Fibroblast of lung (primary cell): ENCODE measurements around the gene AADACL3. TPM values are rescaled to one million over a fixed set of nuclear protein-coding genes. Genes with fewer than 3 reads are reported as not detected.

Experiments
- DNase-seq, 2 donors: peaks; one replicate each; pipeline versions ENCODE4 v3.0.0 to v3.0.0-alpha.2; 2010; ENCODE audit warnings: low read depth in 2 of 2
- H2AFZ ChIP-seq: 2 replicates; pipeline ENCODE4 v1.5.1; 2012; ENCODE audit warnings: low read length, control low read depth, inconsistent platforms
- H3K27ac ChIP-seq: 2 replicates; pipeline ENCODE4 v1.5.1; 2011; ENCODE audit warnings: low read length, control low read depth; ENCODE audit not compliant: insufficient read depth
- H3K27me3 ChIP-seq: 2 replicates; pipeline ENCODE4 v1.5.1; 2011; ENCODE audit warnings: mild to moderate bottlenecking, low read length; ENCODE audit not compliant: control insufficient read depth, insufficient read depth
- H3K36me3 ChIP-seq: 2 replicates; pipeline ENCODE4 v1.5.1; 2011; ENCODE audit warnings: low read length; ENCODE audit not compliant: control insufficient read depth, insufficient read depth
- H3K4me1 ChIP-seq: 2 replicates; pipeline ENCODE4 v1.5.1; 2011; ENCODE audit warnings: low read length; ENCODE audit not compliant: control insufficient read depth, insufficient read depth; ENCODE audit errors: extremely low read depth
- H3K4me2 ChIP-seq: 2 replicates; pipeline ENCODE4 v1.5.1; 2011; ENCODE audit warnings: low read length, control low read depth; ENCODE audit not compliant: insufficient read depth; ENCODE audit errors: extremely low read depth
- H3K4me3 ChIP-seq, 4 experiments: fragments of 200-600 bp in 1 of 4; sonication (generic) in 1 of 4; replicated peaks in 1 of 4; 2 replicates each; pipeline ENCODE4 v1.5.1; 2011 to 2016; ENCODE audit warnings: low read length in 4 of 4, low read depth in 3 of 4, mild to moderate bottlenecking in 3 of 4, control low read depth in 2 of 4, inconsistent platforms in 1 of 4, mixed read lengths in 1 of 4; ENCODE audit not compliant: insufficient read depth in 1 of 4; ENCODE audit errors: control extremely low read depth in 1 of 4
- H3K79me2 ChIP-seq: 2 replicates; pipeline ENCODE4 v1.5.1; 2012; ENCODE audit warnings: mild to moderate bottlenecking, low read length, inconsistent platforms; ENCODE audit not compliant: control insufficient read depth, insufficient read depth
- H3K9ac ChIP-seq: 2 replicates; pipeline ENCODE4 v1.5.1; 2011; ENCODE audit warnings: mild to moderate bottlenecking, low read length, control low read depth; ENCODE audit not compliant: insufficient read depth
- H3K9me3 ChIP-seq: 2 replicates; pipeline ENCODE4 v1.5.1; 2012; ENCODE audit warnings: low read depth, low read length; ENCODE audit not compliant: control insufficient read depth, insufficient read depth
- H4K20me1 ChIP-seq: 2 replicates; pipeline ENCODE4 v1.5.1; 2011; ENCODE audit warnings: low read length; ENCODE audit not compliant: control insufficient read depth, insufficient read depth; ENCODE audit errors: extremely low read depth
- EZH2 ChIP-seq: IDR thresholded peaks from 2 replicates; pipeline ENCODE4 v1.5.1; 2012; ENCODE audit warnings: low read length, control low read depth, mild to moderate bottlenecking; ENCODE audit errors: missing control alignments
- polyA plus RNA-seq, 2 donors: library from polyadenylated mRNA; depleted of rRNA in 1 of 2; stranded (reverse) in 1 of 2; unstranded in 1 of 2; fragments of >200 nt; gene quantifications; 2 replicates each; pipeline ENCODE4 v1.2.1, GENCODE V29; 2011 to 2012; ENCODE audit warnings: missing spikeins in 1 of 2
- total RNA-seq: library from RNA; depleted of rRNA; stranded (reverse); fragments of >200 nt; gene quantifications from 2 replicates; pipeline ENCODE4 v1.2.1, GENCODE V29; 2014
- TF ChIP-seq, protein P1 (sequence below), 2 donors: IDR thresholded peaks in 1 of 2; conservative IDR thresholded peaks in 1 of 2; 1 replicate in 1 of 2; 2 replicates in 1 of 2; pipeline ENCODE4 v1.5.1; 2011 to 2012; ENCODE audit warnings: low read length in 2 of 2, control low read depth in 1 of 2, inconsistent platforms in 1 of 2, low read depth in 1 of 2, mild to moderate bottlenecking in 1 of 2

AADACL3 gene
- total and polyA plus RNA-seq, 2 donors (not counting 1 experiment from before 2014, with no cell fraction given), result not detected

DNA sequence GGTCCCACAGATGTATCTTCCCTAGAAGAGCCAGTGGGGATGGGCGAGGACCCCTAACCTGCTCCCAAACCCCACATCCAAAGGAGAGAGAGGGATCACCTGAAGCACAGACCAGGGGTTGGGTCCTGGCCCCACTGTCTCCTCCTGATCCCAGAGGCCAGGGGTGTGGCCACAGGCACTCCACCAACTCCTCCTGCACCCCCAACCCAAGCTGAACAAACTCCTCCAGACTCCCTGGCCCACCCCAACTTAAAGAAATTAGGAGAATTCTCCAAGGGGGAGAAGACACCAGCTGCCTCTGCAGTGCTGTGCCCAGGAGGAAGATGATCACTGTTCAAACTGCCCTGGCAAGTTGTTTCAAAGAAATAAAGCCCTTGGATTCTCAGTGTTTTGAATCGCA, 53.1 kb downstream of the AADACL3 start:
- Histone ChIP-seq H2AFZ (no peak overlapping the region), H4K20me1 (no peaks in the 10 kb centered on the region), H3K4me2 (no peak overlapping the region), H3K27ac (no peak overlapping the region), H3K79me2 (no peaks in the 10 kb centered on the region), H3K4me3 (no peak overlapping the region), H3K27me3 (no peaks in the 10 kb centered on the region), H3K36me3 (no peaks in the 10 kb centered on the region), H3K9ac (no peak overlapping the region), H3K9me3 (no peaks in the 10 kb centered on the region), H3K4me1 (no peaks in the 10 kb centered on the region)
- no peak for DNase-seq
- no peak for TF ChIP-seq EZH2
- TF ChIP-seq, protein P1, sequence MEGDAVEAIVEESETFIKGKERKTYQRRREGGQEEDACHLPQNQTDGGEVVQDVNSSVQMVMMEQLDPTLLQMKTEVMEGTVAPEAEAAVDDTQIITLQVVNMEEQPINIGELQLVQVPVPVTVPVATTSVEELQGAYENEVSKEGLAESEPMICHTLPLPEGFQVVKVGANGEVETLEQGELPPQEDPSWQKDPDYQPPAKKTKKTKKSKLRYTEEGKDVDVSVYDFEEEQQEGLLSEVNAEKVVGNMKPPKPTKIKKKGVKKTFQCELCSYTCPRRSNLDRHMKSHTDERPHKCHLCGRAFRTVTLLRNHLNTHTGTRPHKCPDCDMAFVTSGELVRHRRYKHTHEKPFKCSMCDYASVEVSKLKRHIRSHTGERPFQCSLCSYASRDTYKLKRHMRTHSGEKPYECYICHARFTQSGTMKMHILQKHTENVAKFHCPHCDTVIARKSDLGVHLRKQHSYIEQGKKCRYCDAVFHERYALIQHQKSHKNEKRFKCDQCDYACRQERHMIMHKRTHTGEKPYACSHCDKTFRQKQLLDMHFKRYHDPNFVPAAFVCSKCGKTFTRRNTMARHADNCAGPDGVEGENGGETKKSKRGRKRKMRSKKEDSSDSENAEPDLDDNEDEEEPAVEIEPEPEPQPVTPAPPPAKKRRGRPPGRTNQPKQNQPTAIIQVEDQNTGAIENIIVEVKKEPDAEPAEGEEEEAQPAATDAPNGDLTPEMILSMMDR (conservative IDR thresholded peaks at IDR 0.05 in 1 of 2, IDR thresholded peaks at IDR 0.05 in 1 of 2; ENCODE audit: low read depth in 1 of 2, low read length in 2 of 2), result no peak

DNA sequence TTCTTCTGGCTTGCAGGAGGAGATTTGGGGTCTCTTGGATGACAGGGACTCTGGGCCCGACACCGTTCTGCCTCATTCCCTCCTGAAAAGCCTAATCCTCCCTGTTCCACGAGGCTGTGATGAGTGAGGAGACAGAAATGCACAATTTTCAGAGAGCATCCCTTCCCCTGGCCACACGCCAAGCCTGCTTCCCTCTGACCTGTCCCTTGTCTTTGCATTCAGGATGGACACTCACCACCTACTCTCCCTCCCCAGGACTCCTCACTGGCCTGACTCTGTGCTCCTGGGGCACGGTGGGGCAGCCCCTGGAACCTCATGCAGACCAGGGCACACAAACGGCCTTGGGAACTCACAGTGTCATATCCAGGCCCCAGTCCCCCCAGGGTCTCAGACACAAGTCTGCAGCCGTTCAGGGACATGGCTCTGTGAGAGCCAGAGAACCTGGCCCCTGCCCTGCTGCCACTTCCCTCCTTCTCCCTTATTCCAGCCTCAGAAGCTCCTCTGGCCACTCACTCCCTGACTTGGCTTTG, 54.1 kb downstream of the AADACL3 start:
- Histone ChIP-seq H3K4me1 (no peaks in the 10 kb centered on the region), H3K4me3 (no peak overlapping the region), H3K27me3 (no peaks in the 10 kb centered on the region), H4K20me1 (no peaks in the 10 kb centered on the region), H2AFZ (no peak overlapping the region), H3K79me2 (no peaks in the 10 kb centered on the region), H3K36me3 (no peaks in the 10 kb centered on the region), H3K4me2 (no peak overlapping the region), H3K9me3 (no peaks in the 10 kb centered on the region), H3K9ac (no peak overlapping the region), H3K27ac (no peak overlapping the region)
- TF ChIP-seq, protein P1 (conservative IDR thresholded peaks at IDR 0.05 in 1 of 2, IDR thresholded peaks at IDR 0.05 in 1 of 2; ENCODE audit: low read depth in 1 of 2, low read length in 2 of 2), result no peak
- TF ChIP-seq EZH2, result no peak
- no peak for DNase-seq

DNA sequence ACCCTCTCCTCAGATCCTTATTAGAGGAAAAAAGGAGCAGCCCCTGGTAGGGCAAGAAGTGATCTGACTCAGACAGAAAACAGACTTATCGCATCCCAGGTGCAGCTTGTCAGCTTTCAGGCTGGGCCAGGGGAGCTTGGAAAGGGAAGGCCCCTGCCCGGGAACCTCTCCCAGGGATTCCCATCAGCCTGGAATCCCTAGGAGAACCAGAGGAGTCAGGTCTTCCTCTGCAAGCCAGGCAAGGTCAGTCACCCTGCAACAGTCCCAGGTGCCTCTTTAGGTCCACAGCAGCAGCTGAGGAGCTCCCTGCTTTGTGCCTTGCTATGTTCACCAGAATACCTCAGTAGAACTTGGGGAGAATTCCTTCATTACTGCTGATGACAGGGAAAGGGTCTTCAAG, 54.7 kb downstream of the AADACL3 start:
- TF ChIP-seq, protein P1 (conservative IDR thresholded peaks at IDR 0.05 in 1 of 2, IDR thresholded peaks at IDR 0.05 in 1 of 2; ENCODE audit: low read depth in 1 of 2, low read length in 2 of 2), result no peak
- TF ChIP-seq EZH2, result no peak

More for the DNA sequence above, 54.7 kb downstream of the AADACL3 start:
- no peak overlapping the region for H3K4me3 ChIP-seq
- no peaks in the 10 kb centered on the region for H4K20me1 ChIP-seq
- H2AFZ ChIP-seq, result no peak overlapping the region
- H3K4me2 ChIP-seq, result no peak overlapping the region
- H3K36me3 ChIP-seq, result no peaks in the 10 kb centered on the region
- H3K27ac ChIP-seq, result no peak overlapping the region
- H3K9me3 ChIP-seq, result no peaks in the 10 kb centered on the region
- no peak for DNase-seq
- no peak overlapping the region for H3K9ac ChIP-seq
- no peaks in the 10 kb centered on the region for H3K79me2 ChIP-seq
- H3K4me1 ChIP-seq, result no peaks in the 10 kb centered on the region
- no peaks in the 10 kb centered on the region for H3K27me3 ChIP-seq
